Mammary epithelial cell (primary cell): ENCODE results near the gene BEND6.

Source experiments
- EZH2 ChIP-seq: IDR thresholded peaks from 2 replicates; pipeline ENCODE4 v1.6.1; 2012; ENCODE audit warnings: low read length, inconsistent platforms, borderline replicate concordance
- TF ChIP-seq, protein P1 (sequence below), 2 donors: IDR thresholded peaks in 1 of 2; conservative IDR thresholded peaks in 1 of 2; 2 replicates each; pipeline ENCODE4 v1.5.1; 2011 to 2012; ENCODE audit warnings: inconsistent platforms in 2 of 2, low read length in 2 of 2, mild to moderate bottlenecking in 2 of 2, control low read depth in 1 of 2, low read depth in 1 of 2; ENCODE audit not compliant: insufficient read depth in 1 of 2; ENCODE audit errors: extremely low read depth in 1 of 2

DNA sequence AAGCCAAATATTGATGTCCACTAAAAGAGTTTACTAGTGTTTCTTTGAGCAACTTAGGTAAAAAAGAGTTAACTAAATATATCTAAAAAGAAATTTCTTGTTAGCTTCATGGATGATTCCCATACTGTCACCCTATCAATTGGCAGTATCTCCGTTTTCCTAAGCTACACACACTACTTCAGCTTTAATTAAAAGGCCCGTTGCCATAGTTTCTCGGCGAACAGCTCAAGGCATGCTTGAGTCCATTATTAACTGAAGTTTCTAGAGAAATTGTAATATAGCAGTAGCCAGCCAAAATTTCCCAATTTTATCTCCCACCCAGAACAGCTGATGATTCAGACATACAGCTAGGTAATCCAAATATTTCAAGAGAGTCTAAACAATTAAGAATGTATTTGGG is 20.0 kb upstream of the BEND6 start:
- TF ChIP-seq EZH2 = no peak
- TF ChIP-seq, protein P1, sequence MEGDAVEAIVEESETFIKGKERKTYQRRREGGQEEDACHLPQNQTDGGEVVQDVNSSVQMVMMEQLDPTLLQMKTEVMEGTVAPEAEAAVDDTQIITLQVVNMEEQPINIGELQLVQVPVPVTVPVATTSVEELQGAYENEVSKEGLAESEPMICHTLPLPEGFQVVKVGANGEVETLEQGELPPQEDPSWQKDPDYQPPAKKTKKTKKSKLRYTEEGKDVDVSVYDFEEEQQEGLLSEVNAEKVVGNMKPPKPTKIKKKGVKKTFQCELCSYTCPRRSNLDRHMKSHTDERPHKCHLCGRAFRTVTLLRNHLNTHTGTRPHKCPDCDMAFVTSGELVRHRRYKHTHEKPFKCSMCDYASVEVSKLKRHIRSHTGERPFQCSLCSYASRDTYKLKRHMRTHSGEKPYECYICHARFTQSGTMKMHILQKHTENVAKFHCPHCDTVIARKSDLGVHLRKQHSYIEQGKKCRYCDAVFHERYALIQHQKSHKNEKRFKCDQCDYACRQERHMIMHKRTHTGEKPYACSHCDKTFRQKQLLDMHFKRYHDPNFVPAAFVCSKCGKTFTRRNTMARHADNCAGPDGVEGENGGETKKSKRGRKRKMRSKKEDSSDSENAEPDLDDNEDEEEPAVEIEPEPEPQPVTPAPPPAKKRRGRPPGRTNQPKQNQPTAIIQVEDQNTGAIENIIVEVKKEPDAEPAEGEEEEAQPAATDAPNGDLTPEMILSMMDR (conservative IDR thresholded peaks at IDR 0.05 in 1 of 2, IDR thresholded peaks at IDR 0.05 in 1 of 2; ENCODE audit: extremely low read depth in 1 of 2, insufficient read depth in 1 of 2, low read depth in 1 of 2, low read length in 2 of 2) = no peak
